COLO668 (cell line): ENCODE results near the gene CAPG.
"Not testable (repeated sequence)": the region's sequence is repeated elsewhere in the genome, so short reads cannot be mapped to it uniquely, and the experiment has no call there.

Experiments
- DNase-seq: peaks from one replicate; lab custom pipeline; 2025; ENCODE audit not compliant: unreplicated experiment; lab: John Stamatoyannopoulos, UW

The CAPG gene

GRCh38 chr2:85409845-85410583, at the start of gene CAPG:
Gene CAPG (minus strand): TSS chr2:85410366. CDS start chr2:85402145, 8,221 bp downstream.
- no peak for DNase-seq

GRCh38 chr2:85459771-85460170, 49.6 kb upstream of the CAPG start:
- no peak for DNase-seq

- no peak for DNase-seq
Measured at GRCh38 chr2:85458601-85459563, 48.7 kb upstream of the CAPG start.

- no peak for DNase-seq
Measured at GRCh38 chr2:85457877-85458316, 47.7 kb upstream of the CAPG start.

- DNase-seq = no peak
Measured at GRCh38 chr2:85457043-85457442, 46.9 kb upstream of the CAPG start.

- DNase-seq = no peak
Measured at GRCh38 chr2:85455552-85456090, 45.5 kb upstream of the CAPG start.

GRCh38 chr2:85453571-85453970, 43.4 kb upstream of the CAPG start:
- DNase-seq = no peak

GRCh38 chr2:85452237-85452636, 42.1 kb upstream of the CAPG start:
- no peak for DNase-seq

GRCh38 chr2:85449214-85449588, 39.0 kb upstream of the CAPG start:
- DNase-seq = no peak

- DNase-seq = no peak
Measured at GRCh38 chr2:85448461-85449213, 38.5 kb upstream of the CAPG start.

- no peak for DNase-seq
Measured at GRCh38 chr2:85447222-85447585, 37.0 kb upstream of the CAPG start.

GRCh38 chr2:85446296-85447221, 36.4 kb upstream of the CAPG start:
- DNase-seq = no peak

- no peak for DNase-seq
Measured at GRCh38 chr2:85445316-85446295, 35.4 kb upstream of the CAPG start.

GRCh38 chr2:85444629-85445172, 34.5 kb upstream of the CAPG start:
- DNase-seq = no peak

GRCh38 chr2:85441864-85442263, 31.7 kb upstream of the CAPG start:
- DNase-seq = no peak

GRCh38 chr2:85440729-85441128, 30.6 kb upstream of the CAPG start:
- DNase-seq = no peak

- no peak for DNase-seq
Measured at GRCh38 chr2:85439986-85440385, 29.8 kb upstream of the CAPG start.

- DNase-seq = not testable (repeated sequence)
Measured at GRCh38 chr2:85439569-85439968, 29.4 kb upstream of the CAPG start.
